Myocyte (in vitro differentiated cells): ENCODE data around the gene CFAP58. TPM values are rescaled to one million over a fixed set of nuclear protein-coding genes. Genes with fewer than 3 reads are reported as not detected.

Experiments used
- DNase-seq: peaks from one replicate; pipeline ENCODE4 v3.0.0-alpha.2; 2012; ENCODE audit warnings: low read depth
- total RNA-seq: library from RNA; depleted of rRNA; stranded (reverse); fragments of >200 nt; gene quantifications from 2 replicates; pipeline ENCODE4 v1.2.3, GENCODE V29; 2014

Gene CFAP58
- total RNA-seq, 1 donor from 2014 or later: 0.56 TPM

- DNase-seq: no peak
Observed at GRCh38 chr10:104371753-104372152, 18.1 kb downstream of the CFAP58 start.

DNA sequence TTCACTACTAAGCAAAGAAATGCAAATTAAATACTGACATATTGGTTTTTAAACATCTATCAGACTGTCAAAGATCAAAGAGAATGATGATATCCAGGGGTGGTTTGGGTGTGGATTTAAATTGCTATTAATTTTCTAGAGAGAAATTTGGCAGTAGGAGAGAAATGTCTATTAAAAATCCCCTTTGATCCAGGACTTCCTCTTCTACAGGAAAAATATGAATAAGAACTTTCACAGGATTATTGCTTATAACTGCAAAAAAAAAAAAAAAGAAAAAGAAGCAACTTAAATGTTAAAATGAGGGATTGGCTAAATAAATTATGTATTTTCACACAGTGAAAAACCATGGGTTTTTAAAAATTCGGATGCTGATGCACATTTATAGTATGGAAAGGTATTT is 21.0 kb downstream of the CFAP58 start:
- DNase-seq: no peak

DNA sequence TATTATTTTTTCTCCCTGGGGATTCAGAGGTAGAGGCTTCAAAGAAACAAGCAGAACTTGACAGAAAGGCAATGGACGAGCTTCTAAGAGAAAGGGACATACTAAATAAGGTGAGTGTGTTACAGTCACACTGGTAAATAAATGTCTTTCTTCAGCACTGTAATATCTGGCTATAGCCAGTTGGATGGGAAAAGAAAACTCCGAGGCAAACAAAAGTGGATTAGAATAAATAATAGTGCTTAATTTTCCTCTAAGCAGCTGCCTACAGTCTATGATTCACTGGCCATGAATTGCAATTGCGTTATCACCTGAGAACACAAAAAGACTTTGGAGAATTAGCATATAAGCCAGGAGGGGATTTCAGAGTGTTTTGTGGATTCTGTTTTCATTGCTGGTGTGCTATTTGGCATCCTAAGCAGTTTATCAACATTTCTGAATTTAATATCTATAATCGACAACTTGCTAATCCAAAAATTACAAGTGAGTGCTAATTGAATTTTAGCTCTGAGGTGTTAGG is 23.2 kb downstream of the CFAP58 start:
- DNase-seq: no peak

GRCh38 chr10:104380336-104380735 is 26.7 kb downstream of the CFAP58 start:
- DNase-seq: no peak

- no peak for DNase-seq
Observed at GRCh38 chr10:104387130-104387888, 33.7 kb downstream of the CFAP58 start.

DNA sequence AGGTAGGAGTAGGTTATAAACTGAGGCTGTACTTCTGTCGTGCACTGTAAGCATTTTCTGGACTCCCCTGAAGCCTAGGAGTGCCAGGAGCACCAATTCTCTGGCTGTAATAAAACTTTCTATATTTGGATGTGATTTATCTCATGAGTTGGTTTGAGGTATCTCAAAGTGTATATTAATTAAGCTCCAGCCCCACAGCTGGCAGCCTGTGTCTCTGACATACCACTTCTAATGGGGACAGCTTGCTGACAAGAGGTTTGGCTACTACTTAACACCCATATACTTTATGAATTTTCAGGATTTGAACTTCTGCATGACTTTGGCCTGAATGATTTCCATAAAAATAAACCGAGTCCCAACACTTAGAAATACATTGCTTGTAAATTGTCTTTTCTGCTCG is 35.2 kb downstream of the CFAP58 start:
- no peak for DNase-seq

GRCh38 chr10:104391150-104391968 is 37.7 kb downstream of the CFAP58 start:
- DNase-seq: no peak

DNA sequence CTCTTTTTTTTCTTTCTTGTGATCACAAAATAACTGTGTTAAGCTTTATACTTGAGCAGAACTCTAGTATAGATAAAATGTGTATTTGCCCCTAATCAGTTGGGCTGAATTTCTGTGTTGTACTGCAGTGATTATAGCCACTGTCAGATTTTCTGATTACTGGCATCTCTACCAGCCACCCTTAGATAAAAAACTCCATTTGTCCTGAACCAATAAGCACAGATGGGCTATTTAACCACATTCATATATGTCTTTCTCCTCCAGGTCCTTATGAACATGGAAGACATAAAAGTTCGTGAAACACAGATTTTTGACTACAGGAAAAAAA is 38.3 kb downstream of the CFAP58 start:
- no peak for DNase-seq

DNA sequence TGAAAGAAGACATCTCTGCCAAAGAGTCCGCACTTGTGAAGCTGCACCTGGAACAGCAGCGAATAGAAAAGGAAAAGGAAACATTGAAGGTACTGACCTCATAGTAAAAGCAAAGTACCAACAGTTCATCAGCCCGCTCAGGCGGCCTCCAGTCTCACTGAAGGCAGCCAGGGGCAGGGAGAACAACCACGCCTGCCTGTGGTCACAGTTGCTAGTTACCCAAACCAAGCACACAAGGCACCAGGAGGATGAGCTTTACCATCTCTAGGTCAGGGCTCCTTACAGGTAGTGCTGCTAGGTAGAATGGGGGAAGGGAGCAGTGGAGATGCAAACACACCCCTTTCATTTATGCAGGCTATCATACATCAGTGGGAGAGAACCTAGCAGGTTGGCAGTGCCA is 39.8 kb downstream of the CFAP58 start:
- no peak for DNase-seq

DNA sequence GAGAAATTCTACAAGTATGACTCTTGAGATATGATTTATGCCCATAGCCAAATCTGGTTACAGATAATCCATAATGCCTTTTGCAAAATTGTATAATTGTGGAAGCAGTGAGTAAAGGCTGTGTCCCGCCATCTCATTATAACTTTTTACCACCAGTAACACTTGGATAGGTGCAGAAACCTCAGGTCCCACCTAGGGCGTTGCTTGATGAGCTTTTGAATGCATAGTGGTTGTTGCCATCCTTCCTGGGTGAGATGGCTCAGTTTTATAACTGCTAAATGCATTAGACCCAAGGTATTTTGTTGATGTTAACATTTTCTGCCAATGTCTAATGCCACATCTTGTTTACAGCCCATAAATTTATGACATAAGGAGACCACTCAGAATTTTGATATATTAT is 42.9 kb downstream of the CFAP58 start:
- no peak for DNase-seq

GRCh38 chr10:104403636-104404035 is 50.0 kb downstream of the CFAP58 start:
- no peak for DNase-seq

GRCh38 chr10:104406715-104407650 is 53.4 kb downstream of the CFAP58 start:
- peak; percentile 53 for DNase-seq

GRCh38 chr10:104413528-104413927 is 59.9 kb downstream of the CFAP58 start:
- DNase-seq: no peak

DNA sequence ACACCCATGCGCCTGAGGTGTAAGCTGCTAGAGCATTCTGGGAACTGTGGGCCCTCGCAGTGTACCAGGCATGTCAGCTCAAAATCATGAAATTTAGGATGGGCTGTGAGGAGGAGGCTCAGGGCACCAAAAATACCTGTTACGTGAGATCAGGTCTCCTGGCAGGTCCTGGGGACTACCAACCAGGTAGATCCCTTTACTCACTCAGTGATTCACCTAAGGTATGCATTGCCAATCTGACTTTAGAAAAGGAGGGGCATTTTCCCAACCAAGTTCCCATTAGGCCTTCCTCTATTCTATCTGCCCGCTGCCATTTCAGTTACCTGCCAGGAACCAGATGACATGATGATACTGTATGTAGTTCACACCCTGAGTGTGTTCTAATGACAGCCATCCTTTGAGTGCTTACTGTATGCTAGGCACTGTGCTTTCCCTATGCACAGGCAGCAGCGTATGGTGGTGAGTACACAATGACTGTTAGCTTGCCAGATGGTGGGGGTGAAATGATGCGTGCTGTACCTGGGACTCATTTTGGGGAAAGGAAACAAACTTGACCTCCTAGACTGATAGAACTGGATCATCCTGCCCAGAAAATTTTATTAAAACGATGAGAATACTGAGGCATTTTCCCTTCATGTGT is 62.0 kb downstream of the CFAP58 start:
- no peak for DNase-seq

- peak; percentile 30 for DNase-seq
Observed at GRCh38 chr10:104416851-104417250, 63.2 kb downstream of the CFAP58 start.

DNA sequence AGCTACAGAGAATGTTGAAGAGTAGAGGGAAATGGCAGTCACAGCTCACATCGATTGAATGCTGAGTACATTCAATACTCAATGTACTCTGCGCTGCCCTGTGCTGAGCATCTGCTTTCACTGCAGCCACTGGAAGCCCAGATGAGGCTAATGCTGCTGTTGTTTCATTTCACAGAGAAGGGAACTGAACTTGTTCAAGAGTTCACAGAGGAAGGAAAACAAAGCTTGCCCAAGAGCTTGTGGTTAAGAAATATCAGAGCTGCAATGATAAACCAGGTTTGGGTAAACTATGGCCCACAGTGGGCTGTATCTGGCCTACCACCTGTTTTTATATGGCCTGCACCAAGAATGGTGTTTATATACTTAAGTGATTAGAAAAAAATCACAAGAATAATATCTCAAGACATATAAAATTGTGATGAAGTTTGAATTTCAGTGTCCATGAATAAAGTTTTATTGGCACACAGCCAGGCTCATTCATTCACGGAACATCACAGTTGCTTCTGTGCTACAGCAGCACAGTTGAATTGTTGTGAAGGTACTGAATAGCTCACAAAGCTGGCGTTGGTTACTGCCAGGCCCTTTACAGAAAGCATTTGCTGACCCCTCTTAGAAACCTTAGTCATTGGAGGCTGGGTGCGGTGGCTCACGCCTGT is 64.1 kb downstream of the CFAP58 start:
- peak; percentile 12 for DNase-seq

- no peak for DNase-seq
Observed at GRCh38 chr10:104424719-104425118, 71.1 kb downstream of the CFAP58 start.

- DNase-seq: no peak
Observed at GRCh38 chr10:104427989-104428388, 74.4 kb downstream of the CFAP58 start.

GRCh38 chr10:104429846-104430245 is 76.2 kb downstream of the CFAP58 start:
- DNase-seq: no peak

- DNase-seq: no peak
Observed at GRCh38 chr10:104430360-104430759, 76.7 kb downstream of the CFAP58 start.
